Parathyroid adenoma (tissue), 2 donors: ENCODE results near the gene GAB3.

Experiments
- H2AFZ ChIP-seq: fragments of 300-600 bp; sonication (generic); one replicate; pipeline ENCODE4 v1.7.0; 2017; ENCODE audit warnings: antibody characterized with exemption, mild to moderate bottlenecking
- H3K27ac ChIP-seq: fragments of 300-600 bp; sonication (generic); one replicate; pipeline ENCODE4 v1.7.0; 2017
- H3K27me3 ChIP-seq: fragments of 300-600 bp; sonication (generic); one replicate; pipeline ENCODE4 v1.7.0; 2017; ENCODE audit warnings: low read length; ENCODE audit not compliant: control insufficient read depth, insufficient read depth
- H3K36me3 ChIP-seq: fragments of 300-600 bp; sonication (generic); one replicate; pipeline ENCODE4 v1.7.0; 2017; ENCODE audit warnings: low read length; ENCODE audit not compliant: control insufficient read depth, insufficient read depth
- H3K4me1 ChIP-seq: fragments of 300-600 bp; sonication (generic); one replicate; pipeline ENCODE4 v1.7.0; 2017; ENCODE audit warnings: control low read depth
- H3K4me2 ChIP-seq: fragments of 300-600 bp; sonication (generic); one replicate; pipeline ENCODE4 v1.7.0; 2017; ENCODE audit warnings: low read length
- H3K4me3 ChIP-seq: fragments of 300-600 bp; sonication (generic); one replicate; pipeline ENCODE4 v1.7.0; 2017; ENCODE audit warnings: low read depth, low read length
- H3K79me2 ChIP-seq: fragments of 300-600 bp; sonication (generic); one replicate; pipeline ENCODE4 v1.7.0; 2017; ENCODE audit warnings: control low read depth
- H3K9ac ChIP-seq: fragments of 300-600 bp; sonication (generic); one replicate; pipeline ENCODE4 v1.7.0; 2017; ENCODE audit warnings: mild to moderate bottlenecking
- H3K9me3 ChIP-seq: fragments of 300-600 bp; sonication (generic); one replicate; pipeline ENCODE4 v1.7.0; 2017; ENCODE audit warnings: low read length; ENCODE audit not compliant: control insufficient read depth
- CTCF ChIP-seq: fragments of 300-600 bp; sonication (generic); IDR thresholded peaks from one replicate; pipeline ENCODE4 v1.7.0; 2017; ENCODE audit warnings: antibody characterized with exemption, mild to moderate bottlenecking
- donor health status: primary hyperparathyroidism.

Gene GAB3

DNA sequence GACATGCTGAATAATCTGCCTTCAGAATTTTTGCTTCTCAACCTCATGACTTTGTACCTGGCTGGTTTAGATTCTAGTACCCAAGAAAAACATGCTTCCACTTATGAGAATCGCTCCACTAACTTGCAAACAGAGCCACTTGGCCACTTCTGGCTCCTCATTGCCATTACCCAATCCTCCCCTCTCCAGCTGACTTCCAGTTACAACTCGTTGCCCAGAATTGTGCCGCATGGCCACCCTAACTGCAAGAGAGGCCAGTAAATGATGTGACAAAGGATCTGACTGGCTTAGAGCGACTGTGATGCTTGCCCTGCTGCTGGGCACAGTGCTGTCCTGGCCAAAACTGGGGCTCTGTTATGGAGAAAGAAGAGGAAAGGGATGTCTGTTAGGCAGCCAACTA, 7.8 kb upstream of the GAB3 start:
- no peak overlapping the region for H3K4me3 ChIP-seq
- H3K9me3 ChIP-seq: no peaks in the 10 kb centered on the region
- no peaks in the 10 kb centered on the region for H3K36me3 ChIP-seq
- H3K27me3 ChIP-seq: no peaks in the 10 kb centered on the region
- H3K27ac ChIP-seq: no peak overlapping the region
- no peak for TF ChIP-seq CTCF
- no peaks in the 10 kb centered on the region for H3K79me2 ChIP-seq
- H3K9ac ChIP-seq: no peak overlapping the region
- no peak overlapping the region for H3K4me2 ChIP-seq
- H3K4me1 ChIP-seq: no peaks in the 10 kb centered on the region
- no peak overlapping the region for H2AFZ ChIP-seq

DNA sequence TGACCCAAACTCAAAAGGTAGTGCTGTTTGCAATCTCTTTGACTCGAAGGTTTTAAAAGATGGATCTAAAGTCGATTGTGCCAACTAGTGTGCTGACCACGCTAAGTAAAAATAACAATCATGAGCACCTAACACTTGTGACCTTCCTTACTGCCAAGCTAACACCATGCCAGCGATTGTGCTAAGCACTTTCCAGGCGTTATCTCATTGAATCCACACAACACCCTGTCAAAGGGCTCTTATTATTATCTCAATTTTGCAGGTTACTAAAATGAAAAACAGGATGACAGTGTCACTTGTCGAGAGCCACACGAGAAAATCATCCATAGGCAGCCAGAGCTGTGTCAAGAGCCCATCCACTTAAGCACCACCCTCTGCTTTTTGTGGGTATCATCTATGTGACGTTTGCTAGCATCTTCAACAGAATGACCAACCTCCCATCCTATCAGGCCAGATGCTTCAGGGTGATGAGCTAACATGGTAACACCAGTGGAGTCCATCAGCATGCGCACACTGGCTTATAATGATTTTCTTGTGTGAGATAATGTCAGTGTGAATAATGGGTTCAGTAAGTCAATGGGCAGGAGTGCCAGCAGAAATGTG, 893 bp upstream of the GAB3 start:
- no peak overlapping the region for H3K4me2 ChIP-seq
- no peaks in the 10 kb centered on the region for H3K36me3 ChIP-seq
- no peaks in the 10 kb centered on the region for H3K79me2 ChIP-seq
- H2AFZ ChIP-seq: no peak overlapping the region
- H3K27me3 ChIP-seq: no peaks in the 10 kb centered on the region
- no peak overlapping the region for H3K9ac ChIP-seq
- TF ChIP-seq CTCF: no peak
- H3K4me3 ChIP-seq: no peak overlapping the region
- no peak overlapping the region for H3K27ac ChIP-seq
- H3K9me3 ChIP-seq: no peaks in the 10 kb centered on the region
- H3K4me1 ChIP-seq: peaks cover 6% of the 10 kb centered on the region

DNA sequence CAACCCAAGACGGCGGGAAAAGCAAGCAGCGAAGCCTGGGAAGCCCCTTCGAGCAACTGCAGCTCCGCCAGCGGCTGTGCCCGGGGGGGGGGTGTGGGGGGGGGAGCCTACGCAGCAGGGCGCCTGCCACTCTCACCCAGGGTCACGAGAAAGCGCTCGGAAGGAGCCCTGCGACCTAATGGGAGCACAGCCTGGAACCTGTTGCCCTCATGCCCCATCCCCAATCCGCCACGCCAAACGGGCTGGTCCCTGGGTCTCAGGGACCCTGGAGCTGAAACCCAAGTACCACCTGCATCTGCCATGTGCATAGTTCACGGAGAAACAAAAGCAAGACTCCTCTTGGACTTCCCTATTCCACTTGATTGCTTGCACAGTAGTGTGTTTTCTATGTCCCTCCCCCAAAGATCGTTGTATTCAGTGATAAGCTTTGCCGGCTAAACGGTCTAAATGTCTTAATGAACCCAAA, 359 bp upstream of the GAB3 start:
- H2AFZ ChIP-seq: no peak overlapping the region
- TF ChIP-seq CTCF: no peak
- H3K4me2 ChIP-seq: peak overlapping the region; percentile 38
- no peaks in the 10 kb centered on the region for H3K27me3 ChIP-seq
- H3K36me3 ChIP-seq: no peaks in the 10 kb centered on the region
- no peaks in the 10 kb centered on the region for H3K79me2 ChIP-seq
- H3K4me3 ChIP-seq: no peak overlapping the region
- H3K9me3 ChIP-seq: no peaks in the 10 kb centered on the region
- H3K4me1 ChIP-seq: peaks cover 6% of the 10 kb centered on the region
- H3K27ac ChIP-seq: no peak overlapping the region
- no peak overlapping the region for H3K9ac ChIP-seq

DNA sequence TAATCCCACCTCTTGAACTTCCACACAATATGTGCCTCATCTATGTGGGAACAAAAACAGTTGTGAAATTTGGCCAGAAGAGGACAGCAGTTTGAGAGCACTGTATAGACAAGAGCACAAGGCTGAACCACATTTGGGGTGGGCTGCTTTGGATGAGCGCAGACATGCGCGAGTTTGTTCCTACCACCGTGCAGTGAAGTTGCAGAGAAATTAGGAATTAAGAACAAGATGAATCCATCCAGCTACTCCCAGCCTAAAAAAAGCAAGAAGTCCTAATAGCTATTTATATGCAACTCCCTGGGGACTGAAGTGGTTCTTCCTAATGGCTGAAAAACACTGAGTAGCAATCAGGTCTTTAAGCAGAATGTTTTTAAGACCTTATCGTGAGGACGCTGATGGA, 1.0 kb downstream of the GAB3 start:
- TF ChIP-seq CTCF: no peak
- peaks cover 6% of the 10 kb centered on the region for H3K4me1 ChIP-seq
- peak overlapping the region; percentile 69 for H3K27ac ChIP-seq
- peak overlapping the region; percentile 52 for H3K4me3 ChIP-seq
- peak overlapping the region; percentile 37 for H3K4me2 ChIP-seq
- H3K27me3 ChIP-seq: no peaks in the 10 kb centered on the region
- H3K36me3 ChIP-seq: no peaks in the 10 kb centered on the region
- H3K79me2 ChIP-seq: peaks cover 4% of the 10 kb centered on the region
- no peak overlapping the region for H3K9ac ChIP-seq
- no peaks in the 10 kb centered on the region for H3K9me3 ChIP-seq
- H2AFZ ChIP-seq: peak overlapping the region; percentile 73

GRCh38 chrX:154748712-154749339, 2.1 kb downstream of the GAB3 start:
- TF ChIP-seq CTCF: peak; percentile 78
- Histone ChIP-seq H3K27ac (no peak overlapping the region), H3K4me2 (peak overlapping the region; percentile 15), H3K4me1 (peaks cover 6% of the 10 kb centered on the region), H3K36me3 (no peaks in the 10 kb centered on the region), H2AFZ (peak overlapping the region; percentile 51), H3K27me3 (no peaks in the 10 kb centered on the region), H3K9me3 (no peaks in the 10 kb centered on the region), H3K4me3 (no peak overlapping the region), H3K79me2 (peaks cover 5% of the 10 kb centered on the region), H3K9ac (no peak overlapping the region)
